CD4-positive, alpha-beta T cell treated with Interleukin-21 for 1 hour (primary cell): ENCODE measurements around the gene SHTN1.

ENCODE experiments used
- DNase-seq: peaks from one replicate; pipeline ENCODE4 v3.0.0-alpha.2; 2020

Gene SHTN1

DNA sequence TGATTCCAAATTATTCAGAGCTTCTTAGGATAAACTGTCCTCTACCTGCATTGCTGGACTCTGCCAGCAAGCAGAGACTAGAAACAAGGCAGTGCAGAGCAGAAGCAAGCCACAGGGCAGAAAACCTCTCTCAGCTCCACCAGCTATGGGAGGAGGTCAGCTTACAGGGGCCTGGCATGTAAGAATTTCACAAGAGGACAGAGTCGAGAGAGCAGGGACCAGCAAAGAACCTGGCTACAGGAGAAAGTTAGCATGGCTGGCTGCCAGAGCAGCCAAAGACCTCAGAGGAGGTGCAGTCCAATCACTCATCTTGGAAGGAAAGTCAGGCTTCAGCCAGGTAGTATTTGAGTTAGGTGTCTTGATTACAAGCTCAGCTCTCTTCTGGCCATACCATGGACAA lies 92.8 kb downstream of the SHTN1 start:
- no peak for DNase-seq

DNA sequence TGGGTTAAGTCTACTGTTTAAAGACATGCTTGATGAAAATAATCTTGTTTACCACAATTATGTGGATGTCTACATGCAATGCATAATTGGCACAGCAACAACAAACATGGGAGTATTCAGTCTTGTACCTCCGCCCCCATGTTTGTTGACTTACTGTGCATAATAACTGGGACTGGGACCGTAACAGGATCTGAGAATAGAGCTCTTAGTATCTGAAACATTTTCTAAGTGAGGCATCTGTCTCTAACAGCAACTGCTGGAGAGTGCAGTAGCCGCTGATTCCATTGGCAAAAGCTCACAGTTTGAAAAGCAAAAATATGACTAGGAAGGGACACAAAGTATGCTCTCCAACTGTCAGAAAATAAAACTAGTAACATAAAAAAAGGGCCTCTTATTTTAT lies 94.1 kb downstream of the SHTN1 start:
- no peak for DNase-seq

DNA sequence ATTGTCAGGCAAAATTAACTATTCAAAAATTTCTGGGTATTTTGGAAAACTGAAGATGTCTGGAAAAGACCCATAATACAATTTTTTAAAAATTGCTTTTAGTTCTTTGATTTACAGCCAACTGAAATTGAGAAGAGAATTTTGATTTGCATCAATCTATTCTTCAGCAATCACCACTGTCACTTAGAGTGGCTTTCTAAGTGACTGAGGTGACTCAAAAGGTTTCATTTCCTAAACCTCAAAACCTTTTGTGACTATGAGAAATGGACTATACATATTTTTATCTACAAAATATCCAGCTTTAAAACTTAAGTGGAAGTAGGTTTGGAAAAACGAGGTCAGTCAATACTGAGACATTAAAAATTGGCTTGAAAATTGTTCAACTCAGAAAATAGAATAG lies 95.7 kb downstream of the SHTN1 start:
- DNase-seq, result no peak

DNA sequence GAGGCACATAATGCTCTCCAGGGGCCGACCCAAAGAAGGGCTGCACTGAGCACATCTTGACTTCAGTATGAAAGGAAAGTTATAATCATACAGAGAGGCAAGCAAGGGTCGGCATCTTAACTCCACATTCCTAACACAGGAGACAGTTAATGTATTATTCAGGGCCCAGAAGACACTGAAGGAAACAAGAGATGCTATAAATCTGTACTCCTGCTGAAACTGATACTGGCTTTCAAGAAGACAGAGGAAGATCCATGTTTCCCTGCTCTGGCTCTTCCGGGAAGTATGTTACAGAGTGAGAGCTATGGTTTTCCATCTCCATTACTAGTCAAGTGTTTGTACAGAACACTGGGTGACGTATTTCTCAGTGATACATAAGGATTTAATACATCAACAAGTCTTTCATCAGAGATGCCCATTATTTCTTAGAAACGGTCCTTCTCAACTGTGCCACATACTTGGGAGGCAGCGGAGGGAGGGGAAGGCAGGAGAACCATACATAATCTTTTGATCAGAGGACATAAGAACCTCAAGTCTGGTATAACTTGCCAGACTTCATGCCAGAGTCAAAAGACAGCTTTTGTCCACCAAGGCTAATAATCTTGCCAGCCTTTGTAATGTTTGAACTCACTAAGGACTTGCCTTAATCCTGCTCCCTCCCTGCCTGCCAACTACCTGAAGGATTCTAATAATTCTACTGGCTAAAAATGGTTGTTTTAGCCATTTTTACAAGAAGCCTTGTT lies 97.6 kb downstream of the SHTN1 start:
- DNase-seq, result no peak

DNA sequence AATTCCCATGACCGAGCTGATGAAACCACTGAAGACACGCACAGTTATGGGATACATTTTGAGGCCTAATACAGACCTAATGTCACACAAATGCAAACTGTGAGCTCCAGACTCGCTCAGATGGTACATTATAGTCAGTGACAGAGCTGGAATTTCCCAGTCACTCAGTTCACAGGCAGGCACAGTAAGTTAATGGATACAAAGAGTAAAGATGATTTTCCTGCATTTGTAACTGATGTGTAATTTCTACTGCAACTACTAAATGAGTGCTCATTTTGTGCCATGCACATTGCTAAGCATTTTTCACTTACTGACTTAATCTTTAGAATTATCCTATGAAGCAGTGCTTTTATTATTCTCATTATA lies 99.2 kb downstream of the SHTN1 start:
- DNase-seq, result no peak

DNA sequence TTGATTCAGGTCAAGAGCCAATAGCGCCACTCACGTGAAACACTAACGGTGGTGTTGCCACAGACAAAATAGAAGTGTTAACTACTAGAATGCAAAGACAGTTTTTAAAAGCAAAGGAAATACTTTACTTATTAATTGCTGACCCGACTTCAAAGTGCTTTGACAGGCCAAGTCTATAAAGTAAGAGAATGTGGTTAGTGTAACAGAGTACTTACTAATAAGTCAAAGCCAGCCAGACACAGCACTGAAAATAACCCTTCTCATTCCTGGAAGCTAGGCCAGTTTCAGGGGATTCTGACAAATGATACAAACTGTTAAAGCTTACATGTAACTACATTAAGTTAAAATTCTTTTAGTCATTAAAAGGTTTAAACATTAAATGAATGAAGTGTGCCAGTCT lies 105.4 kb downstream of the SHTN1 start:
- no peak for DNase-seq

DNA sequence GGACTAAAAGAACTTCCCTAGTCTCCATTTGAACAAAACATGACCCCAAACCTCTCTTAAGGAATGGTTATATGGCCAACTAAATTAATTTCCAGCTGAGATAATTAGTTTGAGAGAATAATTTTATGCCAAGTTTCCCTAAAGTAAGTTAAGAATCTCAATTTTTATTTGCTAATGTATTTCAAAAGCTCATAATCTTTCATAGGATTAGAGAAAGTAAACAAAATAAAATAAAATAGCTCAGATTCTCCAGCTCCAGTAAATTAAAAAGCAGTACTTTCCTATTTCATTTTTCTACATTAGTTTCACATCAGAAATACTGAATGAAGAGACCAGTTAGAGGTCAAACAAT lies 111.3 kb downstream of the SHTN1 start:
- DNase-seq, result no peak

DNA sequence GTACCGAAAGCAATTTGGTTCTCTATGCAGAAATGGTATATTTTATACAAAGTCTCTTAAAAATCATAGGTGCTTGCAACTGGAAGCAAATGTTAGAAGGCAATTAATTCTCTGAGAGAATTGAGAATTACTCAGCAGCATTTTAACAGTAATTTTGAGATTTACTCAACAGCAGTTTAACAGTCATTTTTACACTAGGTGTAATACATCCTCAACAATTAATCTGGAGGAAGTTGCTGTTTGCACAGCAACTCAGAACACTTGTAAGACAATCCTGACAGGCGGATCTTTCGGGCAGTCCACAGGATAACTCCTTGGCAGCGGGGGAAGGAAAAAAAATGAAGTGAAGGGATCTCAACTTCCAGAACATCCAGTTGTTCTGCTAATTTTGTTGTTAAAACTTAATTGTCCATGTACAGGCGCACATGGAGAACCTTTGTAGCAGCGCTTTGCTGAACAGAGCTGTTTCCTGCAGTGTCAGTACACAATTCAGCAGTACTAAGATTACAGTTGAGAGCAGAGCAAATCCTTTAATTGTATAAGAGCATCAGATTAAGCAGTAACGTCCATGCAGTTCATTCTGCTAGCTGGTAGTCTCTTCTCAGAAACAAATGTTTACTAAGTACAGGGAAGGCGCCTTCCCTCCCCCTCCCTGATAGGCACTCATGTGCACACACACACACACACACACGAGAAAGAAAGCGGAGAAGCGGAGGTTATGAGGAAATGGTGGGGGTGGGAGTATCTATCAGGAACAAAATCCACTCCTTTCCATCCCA lies 111.9 kb downstream of the SHTN1 start:
- no peak for DNase-seq

DNA sequence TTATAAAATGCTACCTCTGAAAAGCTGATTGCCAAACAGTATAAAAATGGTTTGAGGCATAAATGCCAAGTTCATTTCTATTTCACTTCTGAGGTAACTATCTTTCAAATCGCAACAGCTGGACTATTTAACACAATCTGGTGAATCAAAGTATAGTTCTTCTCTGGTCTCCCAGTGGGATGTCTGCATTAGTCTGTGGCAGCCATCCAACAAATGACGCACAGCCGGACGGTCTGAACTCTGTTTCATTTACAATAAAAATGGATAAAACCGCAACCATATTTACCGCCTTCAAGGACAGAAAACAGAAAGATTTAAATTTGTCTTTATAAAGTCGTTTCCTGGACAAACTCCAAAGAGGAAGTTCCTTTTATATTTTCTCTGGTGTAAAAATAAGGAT lies 113.8 kb downstream of the SHTN1 start:
- DNase-seq, result no peak

DNA sequence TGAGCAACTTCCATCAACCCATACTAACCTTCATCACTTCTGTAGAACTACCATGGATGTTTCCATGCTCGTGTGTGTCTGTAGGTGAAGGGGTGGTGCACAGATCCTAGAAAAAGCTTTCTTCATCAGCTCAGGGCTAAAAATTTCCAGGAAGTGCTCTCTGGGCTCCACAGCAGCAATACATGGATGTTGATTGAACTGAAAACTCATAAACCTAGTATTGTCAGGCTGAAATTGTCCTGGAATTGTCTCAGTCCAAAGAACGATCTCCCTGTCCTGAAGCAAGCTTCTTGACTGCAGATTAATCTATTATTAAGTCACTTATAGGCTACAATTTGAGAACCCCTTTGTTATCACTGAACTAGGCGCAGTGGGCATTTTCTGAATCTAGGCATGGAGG lies 115.9 kb downstream of the SHTN1 start:
- no peak for DNase-seq

DNA sequence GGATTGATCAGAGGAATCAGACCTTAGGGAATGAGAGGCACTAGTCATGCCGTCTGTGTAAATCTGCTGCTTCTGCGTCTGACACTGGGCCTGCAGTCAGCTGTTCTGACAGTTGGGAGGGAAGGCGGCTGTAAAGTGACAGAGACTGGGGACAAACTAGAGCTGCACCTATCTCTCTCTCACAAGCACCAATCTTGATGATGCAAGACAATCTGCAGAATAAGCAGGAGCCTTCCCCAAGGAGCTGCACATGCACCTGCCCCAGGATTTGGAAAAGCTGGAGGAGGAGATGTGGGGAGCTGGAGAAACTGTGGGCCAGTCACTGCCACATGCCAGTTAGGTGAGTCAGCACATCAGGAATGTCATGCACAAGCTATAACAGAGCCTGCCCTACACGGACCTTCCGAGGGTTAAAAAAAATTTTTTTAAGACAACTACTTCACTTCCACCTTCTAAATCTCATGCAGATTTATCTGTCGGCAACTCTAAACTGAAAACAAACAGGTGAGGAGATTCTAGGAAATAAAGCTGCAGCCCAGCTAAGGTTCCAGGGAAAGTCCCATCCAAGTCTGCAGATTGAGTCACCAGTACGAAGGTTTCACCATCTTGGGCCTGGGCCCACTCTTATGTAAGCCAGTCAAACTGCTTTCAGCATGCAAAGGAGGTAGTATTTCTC lies 116.5 kb downstream of the SHTN1 start:
- no peak for DNase-seq

DNA sequence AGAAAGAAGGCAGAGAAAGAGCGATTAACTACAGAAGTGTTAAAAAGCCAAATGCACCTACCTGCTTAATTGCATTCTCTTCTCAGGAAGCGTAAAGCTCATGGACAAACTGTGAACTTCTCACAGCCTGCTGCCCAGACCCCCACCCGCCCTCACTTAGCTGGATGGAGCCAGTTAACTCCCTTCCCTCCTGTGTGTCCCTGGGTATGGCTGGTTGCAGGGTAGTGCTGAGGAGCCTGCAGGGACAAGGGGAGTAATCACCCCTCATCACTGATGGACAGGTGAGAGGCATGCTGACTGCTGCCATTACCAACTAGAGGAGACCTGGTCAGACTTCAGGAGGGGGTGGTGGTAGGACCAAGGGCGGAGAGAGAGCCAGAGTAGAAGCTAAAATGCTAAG lies 118.2 kb downstream of the SHTN1 start:
- DNase-seq, result no peak

DNA sequence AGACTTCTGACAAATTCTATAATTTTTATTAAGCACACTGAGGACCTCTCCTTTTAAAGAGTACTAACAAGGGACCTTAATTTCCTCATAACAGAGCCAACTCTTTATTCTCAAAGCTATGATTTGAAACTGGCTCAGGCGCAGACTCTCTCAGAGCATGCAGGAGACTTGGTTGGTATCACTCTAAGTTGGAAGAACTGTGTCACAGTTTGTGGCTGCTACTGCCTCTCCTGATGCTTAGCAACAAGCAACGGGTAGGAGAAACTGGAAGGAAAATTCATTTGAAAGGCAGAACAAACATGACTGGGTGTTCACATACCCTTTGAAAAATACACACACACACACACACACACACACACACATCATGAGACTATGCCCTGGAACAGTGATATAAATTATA lies 122.3 kb downstream of the SHTN1 start:
- no peak for DNase-seq

DNA sequence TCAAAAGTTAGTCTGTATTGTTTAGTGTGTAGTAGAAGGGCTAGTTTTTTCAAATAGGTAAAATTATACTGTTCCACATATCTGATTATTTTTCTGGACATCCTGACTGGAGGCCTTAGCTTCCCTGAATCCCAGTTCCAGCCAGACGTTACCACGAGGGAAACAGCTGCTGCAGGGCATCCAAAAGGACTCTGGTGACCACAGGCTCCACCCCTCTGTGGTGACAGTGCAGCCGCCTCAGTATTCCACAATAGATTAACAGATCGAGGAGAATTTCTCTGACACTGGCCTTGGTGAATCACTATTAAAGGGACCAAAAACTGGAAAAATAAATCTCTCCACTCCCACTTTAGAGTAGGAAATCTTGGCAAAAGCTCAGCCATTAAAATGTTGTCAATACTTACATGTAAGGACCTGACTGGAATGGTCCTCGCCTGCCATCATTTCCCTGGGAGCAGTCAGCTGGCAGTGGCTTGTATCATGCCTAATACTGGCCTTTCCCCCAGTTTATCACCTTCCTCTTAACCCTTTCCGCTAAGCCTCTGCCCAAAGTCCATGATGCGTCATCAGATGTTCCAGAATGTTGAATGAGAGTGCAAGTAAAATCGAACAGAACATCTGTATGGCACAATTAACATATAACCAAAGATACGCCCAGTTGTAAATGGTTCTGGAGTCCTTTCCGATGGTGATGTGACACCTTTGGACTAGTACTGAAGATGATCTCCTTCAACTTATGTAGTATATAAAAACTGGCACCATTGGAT lies 124.1 kb downstream of the SHTN1 start:
- DNase-seq, result no peak

DNA sequence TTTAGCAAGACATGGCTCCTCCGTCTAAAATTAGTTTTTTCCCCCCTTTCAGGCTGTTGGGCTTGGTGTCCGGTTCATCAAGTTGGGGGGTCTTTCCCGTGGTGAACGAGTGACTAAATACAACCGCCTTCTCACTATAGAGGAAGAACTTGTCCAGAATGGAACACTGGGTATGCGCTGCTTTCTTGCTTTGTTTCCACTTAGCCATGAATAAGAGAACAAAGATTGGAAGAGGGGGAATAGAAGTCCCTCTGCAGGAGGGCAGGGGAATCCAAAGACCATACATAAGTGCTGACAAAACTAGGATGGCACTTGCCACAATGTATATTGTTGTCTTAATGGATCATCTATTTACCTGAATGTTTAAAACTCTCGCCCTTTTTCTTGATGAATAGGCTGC lies 125.2 kb downstream of the SHTN1 start:
- no peak for DNase-seq

DNA sequence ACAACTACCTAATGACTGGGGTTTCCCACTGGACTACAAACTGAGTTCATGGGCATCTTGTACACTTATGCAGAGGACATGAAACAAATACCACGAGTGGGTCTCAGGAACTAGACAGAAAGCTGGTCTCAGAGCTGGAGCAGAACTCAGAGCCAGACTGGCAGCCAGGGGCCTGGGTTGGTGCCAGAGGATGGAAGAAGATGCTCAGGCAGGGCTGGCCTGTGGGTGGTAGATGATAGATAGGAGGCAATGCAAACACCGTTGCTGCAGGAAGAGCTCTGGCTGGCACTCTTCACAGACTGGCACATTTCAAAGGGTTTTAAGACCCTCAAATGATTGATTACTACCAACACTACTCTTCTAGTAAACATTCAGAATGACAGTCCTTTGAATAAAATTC lies 126.9 kb downstream of the SHTN1 start:
- no peak for DNase-seq

DNA sequence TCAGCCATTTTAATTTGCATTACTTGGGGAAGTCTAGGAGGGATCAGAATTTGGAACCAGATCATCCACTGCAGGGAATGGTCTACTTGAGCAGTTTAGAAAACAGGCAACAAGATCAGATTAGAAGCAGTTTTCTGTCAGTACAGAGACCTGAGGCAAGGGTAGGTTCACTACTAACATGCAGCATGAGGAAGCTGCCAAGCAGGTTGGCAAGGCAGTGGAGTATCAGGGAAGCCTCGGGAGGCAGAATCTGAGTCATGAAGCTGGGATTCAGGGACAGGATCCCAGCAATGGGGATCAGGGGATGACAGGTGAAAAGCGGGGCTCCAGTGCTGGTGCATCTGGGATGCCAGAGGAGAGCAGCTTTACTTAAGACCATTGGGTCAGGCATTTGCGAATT lies 127.6 kb downstream of the SHTN1 start:
- no peak for DNase-seq

DNA sequence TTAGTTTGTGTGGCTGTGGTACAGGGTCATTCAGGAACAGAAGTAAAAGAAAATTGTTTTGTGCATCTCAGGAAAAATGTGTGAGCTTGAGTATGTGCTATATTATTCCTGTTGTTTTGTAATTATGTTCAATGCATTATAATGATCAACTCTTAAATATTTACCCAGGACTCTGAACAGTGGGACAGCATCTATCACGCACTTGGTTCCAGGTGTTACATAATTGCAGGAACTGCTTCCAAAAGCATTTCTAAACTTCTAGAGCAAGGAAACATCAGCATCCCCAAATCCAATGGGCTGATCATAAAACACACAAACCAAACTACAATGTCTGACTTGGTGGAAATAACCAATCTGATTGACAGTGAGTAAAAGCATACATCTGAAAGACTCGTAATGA lies 129.1 kb downstream of the SHTN1 start:
- no peak for DNase-seq

DNA sequence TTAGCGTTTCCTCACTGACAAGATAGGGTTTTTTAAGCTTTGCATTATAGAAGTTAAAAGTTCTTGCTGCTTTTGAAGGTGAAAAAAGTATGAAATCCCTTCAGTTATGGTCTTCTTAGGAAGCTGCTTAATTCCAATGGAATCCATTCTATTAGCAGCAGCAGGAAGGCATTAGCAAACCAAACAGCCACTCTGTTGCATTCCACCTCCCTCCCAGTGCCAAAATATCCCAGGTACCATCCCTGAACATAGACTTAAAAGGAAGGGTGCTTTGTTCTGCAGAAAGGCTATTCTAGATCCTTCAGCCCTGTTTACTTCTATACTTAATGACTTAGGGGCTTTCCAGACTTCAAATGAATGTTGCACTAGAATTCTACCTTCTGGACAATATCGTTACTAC lies 131.9 kb downstream of the SHTN1 start:
- no peak for DNase-seq

DNA sequence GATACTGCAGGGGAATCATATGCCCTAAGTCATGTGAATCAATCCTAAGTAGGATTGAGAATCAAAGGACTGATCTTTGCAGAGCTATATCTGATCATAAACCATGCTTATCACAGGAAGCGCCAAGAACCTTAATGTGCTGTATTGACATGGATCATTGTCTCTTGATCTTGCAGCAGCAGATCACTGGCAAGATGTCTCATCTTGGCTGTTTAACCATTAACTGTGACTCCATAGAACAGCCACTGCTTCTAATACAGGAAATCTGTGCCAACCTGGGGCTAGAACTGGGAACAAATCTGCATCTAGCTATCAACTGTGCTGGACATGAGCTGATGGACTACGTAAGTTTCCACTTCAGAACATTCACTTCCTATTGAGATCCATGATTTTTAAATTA lies 134.0 kb downstream of the SHTN1 start:
- no peak for DNase-seq

DNA sequence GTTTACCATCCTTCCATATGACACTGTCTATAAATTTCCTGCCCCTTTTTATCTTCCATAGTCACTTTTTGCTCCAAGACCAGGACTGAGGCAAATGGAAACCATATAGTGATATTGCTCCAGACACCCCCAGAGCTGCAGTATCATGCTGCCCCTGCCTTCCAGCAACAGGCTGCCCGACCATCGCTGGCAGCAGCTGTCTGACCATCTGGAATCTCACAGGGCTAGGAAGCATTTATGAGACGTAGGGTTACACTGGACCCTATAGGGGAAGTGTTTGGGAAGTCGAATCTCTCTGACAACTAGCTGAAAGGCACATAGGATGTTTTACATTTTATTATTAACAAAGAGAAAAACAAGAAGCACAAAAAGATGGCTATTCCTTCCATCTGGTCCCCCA lies 136.3 kb downstream of the SHTN1 start:
- DNase-seq, result no peak

DNA sequence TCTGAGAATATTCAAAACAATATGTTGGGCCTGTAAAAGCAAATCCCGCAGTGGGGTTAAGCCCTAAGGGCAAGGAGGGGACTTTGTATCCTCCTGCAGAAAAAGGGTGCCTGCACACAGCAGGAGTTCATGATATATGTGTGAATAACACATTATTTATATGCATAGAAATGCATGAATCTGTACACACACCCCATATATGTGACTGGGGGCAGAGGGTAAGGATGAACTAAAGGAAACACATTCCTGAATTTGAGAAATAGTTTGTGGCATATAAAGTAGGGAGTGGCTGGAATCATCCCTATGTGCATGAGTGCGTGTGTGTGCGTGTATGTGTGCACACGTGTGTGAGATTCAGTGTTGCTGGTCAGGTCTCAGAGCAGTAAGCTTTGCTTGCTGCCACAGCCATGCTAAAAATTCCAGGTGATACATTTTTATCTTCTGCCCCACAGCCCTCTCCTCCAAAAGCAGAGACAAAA lies 136.8 kb downstream of the SHTN1 start:
- DNase-seq, result no peak

DNA sequence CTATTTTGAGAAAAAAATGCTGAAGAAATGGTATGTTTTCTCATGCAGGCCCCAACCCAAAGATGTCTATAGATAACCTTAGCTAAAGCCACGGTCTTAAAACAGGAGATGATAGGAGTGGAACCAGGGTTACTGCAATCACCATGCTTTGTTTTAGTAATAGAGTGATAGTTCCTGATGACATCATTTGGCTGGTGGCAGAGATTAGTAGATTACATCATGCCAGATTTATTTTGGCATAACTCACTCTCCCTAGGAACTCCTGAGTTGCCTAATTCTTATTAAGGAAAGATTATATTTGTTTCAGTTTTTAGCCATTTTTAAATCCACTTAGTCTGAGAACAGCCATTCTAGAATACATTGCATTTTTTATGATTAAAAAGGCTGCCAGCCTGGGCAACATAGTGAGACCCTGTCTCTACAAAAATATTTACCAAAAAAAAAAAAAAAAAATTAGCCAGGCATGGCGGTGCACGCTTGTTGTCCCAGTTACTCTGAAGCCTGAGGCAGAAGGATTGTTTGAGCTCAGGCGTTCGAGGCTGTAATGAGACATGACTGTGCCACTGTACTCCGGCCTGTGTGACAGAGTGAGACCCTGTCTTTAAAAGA lies 137.9 kb downstream of the SHTN1 start:
- DNase-seq, result no peak
